AG09319 (cell line): ENCODE results near the gene NSD2.
"Not testable (repeated sequence)": the region's sequence is repeated elsewhere in the genome, so short reads cannot be mapped to it uniquely, and the experiment has no call there.

Experiments used
- DNase-seq: peaks from one replicate; pipeline ENCODE4 v3.0.0-alpha.2; 2010; ENCODE audit warnings: low read depth; ENCODE audit errors: extremely low read depth
- CTCF ChIP-seq: IDR thresholded peaks from 2 replicates; pipeline ENCODE4 v1.5.1; 2011; ENCODE audit warnings: low read depth, mild to moderate bottlenecking, inconsistent platforms, low read length, moderate library complexity

NSD2 gene

GRCh38 chr4:1826531-1827350 is 44.5 kb upstream of the NSD2 start:
- no peak for DNase-seq
- TF ChIP-seq CTCF, result no peak

- no peak for DNase-seq
- no peak for TF ChIP-seq CTCF
These were observed 41.0 kb upstream of the NSD2 start for GRCh38 chr4:1830234-1830633.

GRCh38 chr4:1830642-1831228 is 40.5 kb upstream of the NSD2 start:
- no peak for TF ChIP-seq CTCF

GRCh38 chr4:1831331-1831730 is 39.9 kb upstream of the NSD2 start:
- DNase-seq, result no peak
- TF ChIP-seq CTCF, result no peak

More at GRCh38 chr4:1830642-1831228, 40.5 kb upstream of the NSD2 start:
- no peak for DNase-seq

- no peak for DNase-seq
- no peak for TF ChIP-seq CTCF
These were observed 38.5 kb upstream of the NSD2 start for GRCh38 chr4:1832690-1833089.

- no peak for TF ChIP-seq CTCF
- no peak for DNase-seq
These were observed 37.7 kb upstream of the NSD2 start for GRCh38 chr4:1833307-1834046.

GRCh38 chr4:1834047-1834775 is 37.0 kb upstream of the NSD2 start:
- no peak for DNase-seq
- TF ChIP-seq CTCF, result no peak

GRCh38 chr4:1835836-1836235 is 35.4 kb upstream of the NSD2 start:
- DNase-seq, result not testable (repeated sequence)
